GM23248 (cell line): ENCODE results near the gene HSPA1B. TPM values are rescaled to one million over a fixed set of nuclear protein-coding genes. Genes with fewer than 3 reads are reported as not detected.
A peak's percentile ranks its signal among the peaks of the same experiment; 100 is the strongest.
"Not testable (repeated sequence)": the region's sequence is repeated elsewhere in the genome, so short reads cannot be mapped to it uniquely, and the experiment has no call there.

ENCODE experiments used
- DNase-seq: peaks from one replicate; pipeline ENCODE4 v3.0.0-alpha.2; 2015
- H2AFZ ChIP-seq: fragments of 200-600 bp; sonication (generic); 2 replicates; pipeline ENCODE4 v1.6.1; 2016; ENCODE audit warnings: antibody characterized with exemption
- H3F3A ChIP-seq: fragments of 200-600 bp; sonication (generic); 2 replicates; pipeline ENCODE4 v1.6.1; 2016; ENCODE audit warnings: mild to moderate bottlenecking, antibody characterized with exemption, mixed run types; ENCODE audit not compliant: insufficient read depth
- H3K27ac ChIP-seq: fragments of 200-600 bp; sonication (generic); 2 replicates; pipeline ENCODE4 v1.5.1; 2016; ENCODE audit warnings: mild to moderate bottlenecking
- H3K27me3 ChIP-seq: fragments of 200-600 bp; sonication (generic); replicated peaks from 2 replicates; pipeline ENCODE4 v1.6.1; 2016; ENCODE audit warnings: mild to moderate bottlenecking; ENCODE audit not compliant: insufficient read depth
- H3K36me3 ChIP-seq: fragments of 200-600 bp; sonication (generic); 2 replicates; pipeline ENCODE4 v1.6.1; 2016; ENCODE audit warnings: low read depth, mild to moderate bottlenecking
- H3K4me1 ChIP-seq: fragments of 200-600 bp; sonication (generic); 2 replicates; pipeline ENCODE4 v1.6.1; 2016; ENCODE audit warnings: mild to moderate bottlenecking; ENCODE audit not compliant: insufficient read depth
- H3K4me2 ChIP-seq: fragments of 200-600 bp; sonication (generic); one replicate; pipeline ENCODE4 v1.6.1; 2016; ENCODE audit warnings: mild to moderate bottlenecking; ENCODE audit not compliant: unreplicated experiment
- H3K4me3 ChIP-seq: fragments of 200-600 bp; sonication (generic); 2 replicates; pipeline ENCODE4 v1.5.1; 2016; ENCODE audit warnings: mild to moderate bottlenecking
- H3K79me2 ChIP-seq: fragments of 200-600 bp; sonication (generic); 2 replicates; pipeline ENCODE4 v1.6.1; 2016; ENCODE audit warnings: mild to moderate bottlenecking; ENCODE audit not compliant: insufficient read depth
- H3K9ac ChIP-seq: fragments of 200-600 bp; sonication (generic); 2 replicates; pipeline ENCODE4 v1.6.1; 2016; ENCODE audit warnings: mild to moderate bottlenecking
- H3K9me2 ChIP-seq: fragments of 200-600 bp; sonication (generic); 2 replicates; pipeline ENCODE4 v1.6.1; 2016; ENCODE audit warnings: mixed run types, mild to moderate bottlenecking, moderate library complexity; ENCODE audit not compliant: insufficient read depth
- H3K9me3 ChIP-seq: fragments of 200-600 bp; sonication (generic); one replicate; pipeline ENCODE4 v1.6.1; 2017; ENCODE audit warnings: low read depth
- H4K20me1 ChIP-seq: fragments of 200-600 bp; sonication (generic); 2 replicates; pipeline ENCODE4 v1.6.0; 2016; ENCODE audit not compliant: insufficient read depth
- EZH2 ChIP-seq: fragments of 200-600 bp; sonication (generic); IDR thresholded peaks from 2 replicates; pipeline ENCODE4 v1.6.1; 2018; ENCODE audit warnings: antibody characterized with exemption, mild to moderate bottlenecking; ENCODE audit not compliant: insufficient read depth, poor library complexity, severe bottlenecking
- EZH2phosphoT487 ChIP-seq: fragments of 200-600 bp; sonication (generic); IDR thresholded peaks from 2 replicates; pipeline ENCODE4 v1.6.1; 2018; ENCODE audit warnings: antibody characterized with exemption, moderate library complexity, mild to moderate bottlenecking, low read depth; ENCODE audit not compliant: insufficient read depth
- WGBS, 2 experiments: methylation state at CpG; one replicate each; pipeline ENCODE4 v1.1.6; 2015 to 2017; ENCODE audit warnings: low lambda C conversion rate in 2 of 2, low coverage in 1 of 2; ENCODE audit errors: missing lambda C conversion rate in 2 of 2; 5-methylcytosine and 5-hydroxymethylcytosine counted together
- in situ Hi-C: fragments of 300-500 bp; cut with MboI; formaldehyde crosslinking; loops from 2 replicates; pipeline ENCODE4 v1.15.0; 2020
- polyA plus RNA-seq: library from polyadenylated mRNA; unstranded; fragments of >200 nt; fragmentation: Nextera tagmentation; extraction: Ambion mirVana; gene quantifications from 2 replicates; pipeline ENCODE4 v1.2.1, GENCODE V29; 2016
- total RNA-seq: library from RNA; depleted of rRNA; stranded (reverse); fragments of >200 nt; shearing (Covaris generic); gene quantifications from 2 replicates; pipeline ENCODE4 v1.2.3, GENCODE V29; 2014

HSPA1B gene
- total and polyA plus RNA-seq, 2 experiments from 2014 or later = 61.3 to 104 TPM

DNA sequence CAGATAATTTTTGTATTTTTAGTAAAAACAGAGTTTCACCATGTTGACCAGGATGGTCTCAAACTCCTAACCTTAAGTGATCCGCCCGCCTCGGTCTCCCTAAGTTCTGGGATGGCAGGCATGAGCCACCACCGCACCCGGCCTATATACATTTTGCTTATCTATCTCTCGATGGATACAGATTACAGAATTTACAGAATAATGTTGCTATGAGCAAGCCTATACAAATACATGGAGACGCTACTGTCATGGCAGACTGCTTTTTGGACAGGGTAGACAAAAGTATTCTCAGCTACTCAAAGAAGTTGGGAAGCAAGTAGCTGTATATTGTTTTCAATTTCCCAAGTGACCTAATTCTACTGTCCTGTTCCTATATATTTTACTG lies 14.1 kb upstream of the HSPA1B start:
- WGBS, 2 experiments = 96% methylated on average over 7 of the region's 7 CpGs
- Histone ChIP-seq H3K36me3 (no peaks in the 10 kb centered on the region), H3K27me3 (no peaks in the 10 kb centered on the region), H3K4me2 (peak overlapping the region; percentile 71), H2AFZ (peak overlapping the region; percentile 92), H3K9ac (peak overlapping the region; percentile 85), H4K20me1 (no peaks in the 10 kb centered on the region), H3K79me2 (peaks cover 12% of the 10 kb centered on the region), H3K27ac (peak overlapping the region; percentile 95), H3K9me3 (no peaks in the 10 kb centered on the region), H3K9me2 (no peaks in the 10 kb centered on the region), H3K4me3 (peak overlapping the region; percentile 68), H3F3A (peaks cover 26% of the 10 kb centered on the region), H3K4me1 (peaks cover 17% of the 10 kb centered on the region)
- DNase-seq = no peak
- in situ Hi-C loops = no loop called here
- TF ChIP-seq EZH2phosphoT487 (no peak), EZH2 (no peak)

DNA sequence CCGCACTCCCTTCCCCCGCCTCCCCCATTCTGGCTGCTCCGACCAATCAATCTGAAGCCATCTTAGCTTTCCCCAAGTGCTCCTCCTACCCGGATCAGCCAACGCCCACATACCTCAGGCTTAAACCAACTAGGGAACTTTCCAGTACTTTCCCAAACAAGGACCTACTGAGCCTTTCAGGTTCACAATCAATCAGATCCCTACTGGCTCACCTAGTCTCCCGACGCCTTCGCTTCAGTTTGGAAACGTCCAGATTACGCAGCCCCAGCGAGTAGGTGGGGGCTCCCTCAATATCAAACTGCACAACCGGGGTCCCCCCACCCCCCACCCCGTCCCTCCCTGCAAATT lies 12.9 kb upstream of the HSPA1B start:
- peaks cover 38% of the 10 kb centered on the region for H3F3A ChIP-seq
- no peaks in the 10 kb centered on the region for H3K9me3 ChIP-seq
- H3K4me1 ChIP-seq = peaks cover 25% of the 10 kb centered on the region
- peak overlapping the region; percentile 85 for H3K9ac ChIP-seq
- no peaks in the 10 kb centered on the region for H4K20me1 ChIP-seq
- H3K4me3 ChIP-seq = peak overlapping the region; percentile 81
- no peaks in the 10 kb centered on the region for H3K36me3 ChIP-seq
- in situ Hi-C loops = no loop called here
- DNase-seq = peak; percentile 98
- 0 to 2% methylated on average over 10 to 13 of the region's 13 CpGs for WGBS, 2 experiments
- no peaks in the 10 kb centered on the region for H3K9me2 ChIP-seq
- H3K79me2 ChIP-seq = peaks cover 23% of the 10 kb centered on the region
- peak overlapping the region; percentile 90 for H3K4me2 ChIP-seq
- peak overlapping the region; percentile 52 for H2AFZ ChIP-seq
- TF ChIP-seq EZH2phosphoT487 (no peak), EZH2 (no peak)
- no peaks in the 10 kb centered on the region for H3K27me3 ChIP-seq
- H3K27ac ChIP-seq = peak overlapping the region; percentile 95

- in situ Hi-C loops = no loop called here
- no peaks in the 10 kb centered on the region for H3K9me3 ChIP-seq
Observed at GRCh38 chr6:31815025-31815838, 12.3 kb upstream of the HSPA1B start, which contains the start of the genes HSPA1A and HSPA1L. TSS of gene HSPA1A (plus strand) at chr6:31815543. CDS start at chr6:31815757, 214 bp downstream. TSS of gene HSPA1L (minus strand) at chr6:31815283. CDS start at chr6:31811972, 3,311 bp downstream.

GRCh38 chr6:31817133-31817928 lies 10.2 kb upstream of the HSPA1B start:
- in situ Hi-C loops = not testable (repeated sequence)
- peak; percentile 70 for DNase-seq

More at GRCh38 chr6:31815025-31815838, 12.3 kb upstream of the HSPA1B start, which contains the start of the genes HSPA1A and HSPA1L:
- Histone ChIP-seq H3K27me3 (no peaks in the 10 kb centered on the region), H3K9me2 (no peaks in the 10 kb centered on the region), H3K27ac (peak within 1 kb of the TSS; percentile 95), H3K4me1 (peaks cover 30% of the 10 kb centered on the region), H3K36me3 (no peaks in the 10 kb centered on the region), H3K9ac (peak within 1 kb of the TSS; percentile 85), H3K79me2 (peaks cover 28% of the 10 kb centered on the region), H3F3A (peaks cover 44% of the 10 kb centered on the region), H3K4me3 (peak within 1 kb of the TSS; percentile 81), H2AFZ (peak within 1 kb of the TSS; percentile 92), H4K20me1 (no peaks in the 10 kb centered on the region), H3K4me2 (peak within 1 kb of the TSS; percentile 90)
- WGBS, 2 experiments = 0% methylated on average over 41 to 56 of the region's 56 CpGs
- DNase-seq = peak; percentile 96
- TF ChIP-seq EZH2phosphoT487 (no peak), EZH2 (no peak)

DNA sequence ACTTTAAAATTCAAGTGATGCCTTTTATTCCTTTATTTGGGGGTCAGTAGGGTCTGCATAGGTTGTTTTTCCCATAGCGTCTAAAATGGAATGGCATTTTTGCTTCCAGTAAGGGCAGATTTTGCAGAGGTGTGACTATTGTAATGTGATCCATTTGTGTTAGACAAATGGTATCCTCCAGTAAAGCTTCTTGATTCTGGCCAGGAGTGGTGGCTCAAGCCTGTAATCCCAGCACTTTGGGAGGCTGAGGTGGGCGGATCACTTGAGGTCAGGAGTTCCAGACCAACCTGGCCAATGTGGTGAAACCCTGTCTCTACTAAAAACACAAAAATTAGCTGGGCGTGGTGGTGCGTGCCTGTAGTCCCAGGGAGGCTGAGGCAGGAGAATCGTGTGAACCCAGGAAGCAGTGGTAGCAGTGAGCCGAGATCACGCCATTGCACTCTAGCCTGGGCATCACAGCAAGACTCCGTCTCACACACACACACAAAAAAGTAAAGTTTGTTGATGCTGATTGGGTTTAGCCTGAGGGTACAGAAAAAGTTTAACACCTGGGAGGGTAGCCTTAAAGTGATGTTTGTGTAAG lies 9.5 kb upstream of the HSPA1B start:
- H3K27ac ChIP-seq = peak overlapping the region; percentile 75
- H3K4me2 ChIP-seq = peak overlapping the region; percentile 85
- H3K9me3 ChIP-seq, H3K36me3 ChIP-seq, H2AFZ ChIP-seq, H4K20me1 ChIP-seq, H3K9me2 ChIP-seq, in situ Hi-C loops, H3K27me3 ChIP-seq: not testable (repeated sequence)
- H3K4me3 ChIP-seq = peak overlapping the region; percentile 71
- peak; percentile 42 for DNase-seq
- 15 to 16% methylated on average over 8 of the region's 8 CpGs for WGBS, 2 experiments
- peak overlapping the region; percentile 50 for H3K9ac ChIP-seq
- peaks cover 33% of the 10 kb centered on the region for H3K4me1 ChIP-seq
- H3F3A ChIP-seq = peaks cover 59% of the 10 kb centered on the region
- H3K79me2 ChIP-seq = peaks cover 35% of the 10 kb centered on the region

More at GRCh38 chr6:31817133-31817928, 10.2 kb upstream of the HSPA1B start:
- Histone ChIP-seq H3K79me2 (peaks cover 31% of the 10 kb centered on the region), H3K4me3 (peak overlapping the region; percentile 71), H3K27ac (peak overlapping the region; percentile 75), H3K4me2 (peak overlapping the region; percentile 85), H3F3A (peaks cover 58% of the 10 kb centered on the region), H3K9ac (peak overlapping the region; percentile 50), H3K4me1 (peaks cover 30% of the 10 kb centered on the region)
- not testable (repeated sequence) for H3K9me2 ChIP-seq, H3K27me3 ChIP-seq, H4K20me1 ChIP-seq, H2AFZ ChIP-seq, H3K9me3 ChIP-seq, H3K36me3 ChIP-seq
- 47 to 48% methylated on average over 14 to 16 of the region's 37 CpGs for WGBS, 2 experiments
